GM12878 (cell line): ENCODE measurements around the gene USP21. TPM values are rescaled to one million over a fixed set of nuclear protein-coding genes. Genes with fewer than 3 reads are reported as not detected.

Experiments used
- ASH2L ChIP-seq: fragments of 300-600, 200-600 bp; sonication (generic); IDR thresholded peaks from 2 replicates; pipeline ENCODE4 v1.6.1; 2017; ENCODE audit warnings: low read depth, mild to moderate bottlenecking, borderline replicate concordance
- BACH1 ChIP-seq: fragments of 450-650 bp; IDR thresholded peaks from 2 replicates; pipeline ENCODE4 v1.6.1; 2017; ENCODE audit warnings: mild to moderate bottlenecking, borderline replicate concordance
- BHLHE40 ChIP-seq, 2 experiments: fragments of 450-650 bp in 1 of 2; IDR thresholded peaks; 2 replicates each; pipeline ENCODE4 v1.6.1; 2011 to 2017; ENCODE audit warnings: low read depth in 2 of 2, borderline replicate concordance in 1 of 2, improper control_type of control experiment in 1 of 2, low read length in 1 of 2, mild to moderate bottlenecking in 1 of 2
- CBX5 ChIP-seq: sonication (generic); IDR thresholded peaks from 2 replicates; pipeline ENCODE4 v1.6.1; 2016; ENCODE audit warnings: low read depth, moderate library complexity, mild to moderate bottlenecking, inconsistent platforms
- EGR1 ChIP-seq, 2 experiments: IDR thresholded peaks; 1 replicate in 1 of 2; 2 replicates in 1 of 2; pipeline ENCODE4 v1.6.1; 2011 to 2012; ENCODE audit warnings: low read depth in 2 of 2, low read length in 2 of 2, borderline replicate concordance in 1 of 2, mild to moderate bottlenecking in 1 of 2, moderate library complexity in 1 of 2
- ELK1 ChIP-seq: IDR thresholded peaks from 2 replicates; pipeline ENCODE4 v1.6.1; 2012; ENCODE audit warnings: low read depth, low read length, improper control_type of control experiment
- EZH2 ChIP-seq: IDR thresholded peaks from 2 replicates; pipeline ENCODE4 v1.6.1; 2012; ENCODE audit warnings: low read depth, mild to moderate bottlenecking, control low read depth, inconsistent platforms, low read length, borderline replicate concordance; ENCODE audit not compliant: control insufficient read depth
- HDGF ChIP-seq: fragments of 450-650 bp; IDR thresholded peaks from 2 replicates; pipeline ENCODE4 v1.6.1; 2016; ENCODE audit warnings: antibody characterized with exemption
- KLF5 ChIP-seq: fragments of 450-650 bp; IDR thresholded peaks from 2 replicates; pipeline ENCODE4 v1.6.1; 2014; ENCODE audit warnings: mild to moderate bottlenecking; ENCODE audit not compliant: partially characterized antibody
- RB1 ChIP-seq: fragments of 450-650 bp; formaldehyde crosslinking; IDR thresholded peaks from 2 replicates; pipeline ENCODE4 v1.6.1; 2017; ENCODE audit warnings: mild to moderate bottlenecking, borderline replicate concordance
- RCOR1 ChIP-seq: conservative IDR thresholded peaks from 2 replicates; pipeline ENCODE4 v1.6.1; 2012; ENCODE audit warnings: low read depth, low read length, improper control_type of control experiment
- TAF1 ChIP-seq: IDR thresholded peaks from 2 replicates; pipeline ENCODE4 v1.6.1; 2011; ENCODE audit warnings: mild to moderate bottlenecking, low read depth, low read length, borderline replicate concordance
- ZNF217 ChIP-seq: fragments of 450-650 bp; IDR thresholded peaks from 2 replicates; pipeline ENCODE4 v1.6.1; 2017; ENCODE audit warnings: antibody characterized with exemption, mild to moderate bottlenecking
- polyA plus RNA-seq, 11 experiments: library from polyadenylated mRNA; depleted of rRNA in 4 of 11; unstranded in 6 of 11; stranded (reverse) in 5 of 11; fragments of >200 nt; fragmentation: Nextera tagmentation in 4 of 11; fragmentation: Illumina TruSeq in 1 of 11; extraction: Ambion mirVana in 4 of 11; extraction: Trizol in 1 of 11; gene quantifications; 1 replicate in 1 of 11; 2 replicates in 10 of 11; pipeline versions ENCODE4 v1.2.1 to v1.2.3, GENCODE V29; 2011 to 2016; ENCODE audit warnings: inconsistent platforms in 2 of 11, missing spikeins in 2 of 11, low read depth in 1 of 11
- total RNA-seq, 4 experiments: library from RNA; depleted of rRNA in 3 of 4; stranded (reverse); fragments of >200 nt in 3 of 4; fragmentation: Illumina TruSeq in 1 of 4; extraction: Trizol in 1 of 4; gene quantifications; 2 replicates each; pipeline versions ENCODE4 v1.2.1 to v1.2.3, GENCODE V29; 2013 to 2021

USP21 gene
- total and polyA plus RNA-seq, 10 of the 15 experiments (the other 5 are each of a cell fraction or from before 2014, with no cell fraction given), result 3.2 to 28.6 (median 16.6) TPM

- no peak for TF ChIP-seq ELK1
- peak; percentile 60; the same call in 1 of the 2 replicates for TF ChIP-seq RB1
- 0 out of 2 replicates have a peak, but pooled peaks have one; percentile 35 for TF ChIP-seq ASH2L
- TF ChIP-seq ZNF217, result peak; percentile 57; the same call in 1 of the 2 replicates
- no peak for TF ChIP-seq EZH2
- no peak for TF ChIP-seq CBX5
- TF ChIP-seq TAF1, result peak; percentile 78; the same call in 1 of the 2 replicates
- TF ChIP-seq KLF5, result peak; percentile 84
- peak in 1 of 2 experiments; percentile 94; a peak in 2 of 3 replicates for TF ChIP-seq EGR1 (IDR thresholded peaks at IDR 0.05; ENCODE audit: borderline replicate concordance in 1 of 2, low read depth in 2 of 2, low read length in 2 of 2)
- 0 out of 2 replicates have a peak, but pooled peaks have one; percentile 49 for TF ChIP-seq RCOR1
- TF ChIP-seq BHLHE40 (IDR thresholded peaks at IDR 0.05; ENCODE audit: borderline replicate concordance in 1 of 2, low read depth in 2 of 2, low read length in 1 of 2), result peak; percentile 5 to 74; a peak in 1 of 4 replicates
- TF ChIP-seq BACH1, result peak; percentile 72; the same call in 1 of the 2 replicates
- TF ChIP-seq HDGF, result no peak; the same call in 1 of the 2 replicates
These were observed 26.7 kb upstream of the USP21 start, which contains the start of gene DEDD (continued) for GRCh38 chr1:161132410-161133219.
